ENCODE measurements around the gene ARHGEF35.
"Not testable (repeated sequence)": the region's sequence is repeated elsewhere in the genome, so short reads cannot be mapped to it uniquely, and the experiment has no call there.

DNA sequence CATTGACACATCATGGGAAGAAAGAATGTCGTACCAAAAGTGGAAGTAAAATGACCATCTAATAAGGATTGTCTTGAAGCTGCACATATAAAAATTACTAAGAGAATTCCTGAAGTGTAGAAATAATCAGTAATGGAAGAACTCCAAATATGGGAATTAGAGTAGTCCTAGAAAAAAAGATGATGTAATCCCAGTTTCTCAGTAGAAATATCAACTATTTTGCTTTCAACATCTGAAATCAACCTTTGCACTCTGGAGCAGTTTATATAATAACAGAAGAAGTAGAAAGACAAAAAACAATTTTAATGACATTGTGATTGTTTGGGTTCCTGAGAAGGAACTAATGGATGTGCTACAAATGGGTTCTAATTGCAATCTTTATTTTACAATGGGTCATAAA is 37.4 kb upstream of the ARHGEF35 start:
- TF ChIP-seq, protein P1, sequence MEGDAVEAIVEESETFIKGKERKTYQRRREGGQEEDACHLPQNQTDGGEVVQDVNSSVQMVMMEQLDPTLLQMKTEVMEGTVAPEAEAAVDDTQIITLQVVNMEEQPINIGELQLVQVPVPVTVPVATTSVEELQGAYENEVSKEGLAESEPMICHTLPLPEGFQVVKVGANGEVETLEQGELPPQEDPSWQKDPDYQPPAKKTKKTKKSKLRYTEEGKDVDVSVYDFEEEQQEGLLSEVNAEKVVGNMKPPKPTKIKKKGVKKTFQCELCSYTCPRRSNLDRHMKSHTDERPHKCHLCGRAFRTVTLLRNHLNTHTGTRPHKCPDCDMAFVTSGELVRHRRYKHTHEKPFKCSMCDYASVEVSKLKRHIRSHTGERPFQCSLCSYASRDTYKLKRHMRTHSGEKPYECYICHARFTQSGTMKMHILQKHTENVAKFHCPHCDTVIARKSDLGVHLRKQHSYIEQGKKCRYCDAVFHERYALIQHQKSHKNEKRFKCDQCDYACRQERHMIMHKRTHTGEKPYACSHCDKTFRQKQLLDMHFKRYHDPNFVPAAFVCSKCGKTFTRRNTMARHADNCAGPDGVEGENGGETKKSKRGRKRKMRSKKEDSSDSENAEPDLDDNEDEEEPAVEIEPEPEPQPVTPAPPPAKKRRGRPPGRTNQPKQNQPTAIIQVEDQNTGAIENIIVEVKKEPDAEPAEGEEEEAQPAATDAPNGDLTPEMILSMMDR (IDR thresholded peaks at IDR 0.05 in 8 of 11, conservative IDR thresholded peaks at IDR 0.05 in 3 of 11) = not testable (repeated sequence)
- TF ChIP-seq POLR2A (IDR thresholded peaks at IDR 0.05) = not testable (repeated sequence)

Data from spleen (tissue), 7 donors.